HCT116 (cell line): ENCODE results near the gene KRTAP10-1. TPM values are rescaled to one million over a fixed set of nuclear protein-coding genes. Genes with fewer than 3 reads are reported as not detected.

ENCODE experiments used
- ATAC-seq: fragments of 200-7000 bp; cut with Tn5 transposase; 2 replicates; pipeline ENCODE4 v1.9.1; 2020; ENCODE audit warnings: mild to moderate bottlenecking, moderate library complexity
- BruUV-seq: library from RNA; stranded (reverse); fragments of 400-500 nt; replicated peaks from 2 replicates; lab custom pipeline; 2021; lab: Mats Ljungman, UMichigan
- CTCF ChIA-PET: fragments of 300-600 bp; sonication (Branson Sonifier 250); formaldehyde crosslinking; loops from one replicate; lab custom pipeline; 2021; ENCODE audit warnings: antibody characterized with exemption; lab: Charles Lee
- POLR2A ChIA-PET: fragments of 300-600, 350-600 bp; sonication (Branson Sonifier 250); formaldehyde crosslinking; loops from one replicate; lab custom pipeline; 2021; ENCODE audit warnings: antibody characterized with exemption; lab: Charles Lee
- RAD21 ChIA-PET, 2 experiments: fragments of 300-600 bp; sonication (Branson Sonifier 250); formaldehyde crosslinking; loops; one replicate each; lab custom pipeline; 2023; ENCODE audit warnings: low total read pairs in 2 of 2; ENCODE audit not compliant: uncharacterized antibody in 2 of 2, unreplicated experiment in 2 of 2, low non-redundant PET in 1 of 2; lab: Charles Lee
- DNase-seq: peaks from one replicate; pipeline ENCODE4 v3.0.0-alpha.2; 2010; ENCODE audit warnings: low read depth, low spot score
- H2AFZ ChIP-seq: fragments of 200-600 bp; shearing (Covaris generic), sonication (generic); 2 replicates; pipeline ENCODE4 v1.6.1; 2017; ENCODE audit warnings: low read depth, mixed run types, mixed read lengths, antibody characterized with exemption, low read length; ENCODE audit not compliant: poor library complexity, severe bottlenecking
- H3K27ac ChIP-seq: 2 replicates; pipeline ENCODE4 v1.5.1; 2012; ENCODE audit warnings: low read depth, low read length
- H3K27me3 ChIP-seq: fragments of 200-600 bp; sonication (generic); 2 replicates; pipeline ENCODE4 v1.6.1; 2016; ENCODE audit warnings: mixed run types, low read length, mixed read lengths; ENCODE audit not compliant: insufficient read depth
- H3K36me3 ChIP-seq, 2 experiments: fragments of 200-500 bp in 1 of 2; fragments of 200-600 bp in 1 of 2; sonication (Bioruptor generic) in 1 of 2; sonication (generic) in 1 of 2; 2 replicates each; pipeline versions ENCODE4 v1.5.1 to v1.6.1; 2014 to 2016; ENCODE audit warnings: low read length in 2 of 2, inconsistent platforms in 1 of 2, mixed read lengths in 1 of 2, mixed run types in 1 of 2; ENCODE audit not compliant: insufficient read depth in 2 of 2, control insufficient read depth in 1 of 2
- H3K4me1 ChIP-seq, 2 experiments: fragments of 200-600 bp in 1 of 2; sonication (generic) in 1 of 2; 2 replicates each; pipeline versions ENCODE4 v1.5.1 to v1.6.1; 2012 to 2017; ENCODE audit warnings: low read length in 2 of 2, inconsistent platforms in 1 of 2, mild to moderate bottlenecking in 1 of 2, mixed read lengths in 1 of 2, mixed run types in 1 of 2, moderate library complexity in 1 of 2; ENCODE audit not compliant: insufficient read depth in 2 of 2, control insufficient read depth in 1 of 2
- H3K4me2 ChIP-seq: fragments of 200-600 bp; sonication (generic); 2 replicates; pipeline ENCODE4 v1.6.1; 2017; ENCODE audit warnings: mixed run types, low read length, mixed read lengths
- H3K4me3 ChIP-seq, 2 experiments: fragments of 200-600 bp in 1 of 2; sonication (generic) in 1 of 2; replicated peaks in 1 of 2; 2 replicates each; pipeline ENCODE4 v1.5.1; 2011 to 2016; ENCODE audit warnings: low read length in 2 of 2, control low read depth in 1 of 2, low read depth in 1 of 2, mild to moderate bottlenecking in 1 of 2, mixed read lengths in 1 of 2, mixed run types in 1 of 2
- H3K79me2 ChIP-seq: fragments of 200-600 bp; sonication (generic); 2 replicates; pipeline ENCODE4 v1.6.1; 2017; ENCODE audit warnings: mild to moderate bottlenecking, mixed run types, low read length, moderate library complexity, mixed read lengths; ENCODE audit not compliant: insufficient read depth
- H3K9ac ChIP-seq: fragments of 200-600 bp; sonication (generic); 2 replicates; pipeline ENCODE4 v1.6.1; 2016; ENCODE audit warnings: low read length, mixed read lengths
- H3K9me2 ChIP-seq: fragments of 200-600 bp; sonication (generic), shearing (Covaris generic); 2 replicates; pipeline ENCODE4 v1.6.1; 2017; ENCODE audit warnings: mixed run types, mild to moderate bottlenecking, moderate library complexity; ENCODE audit not compliant: insufficient read depth
- H3K9me3 ChIP-seq, 2 experiments: fragments of 200-500 bp in 1 of 2; fragments of 200-600 bp in 1 of 2; sonication (Bioruptor generic) in 1 of 2; sonication (generic) in 1 of 2; 2 replicates each; pipeline ENCODE4 v1.6.1; 2014 to 2017; ENCODE audit warnings: low read length in 2 of 2, mixed read lengths in 2 of 2, inconsistent platforms in 1 of 2, low read depth in 1 of 2, mild to moderate bottlenecking in 1 of 2, mixed run types in 1 of 2, moderate library complexity in 1 of 2; ENCODE audit not compliant: control insufficient read depth in 1 of 2, insufficient read depth in 1 of 2
- H4K20me1 ChIP-seq: fragments of 200-600 bp; sonication (generic), shearing (Covaris generic); 2 replicates; pipeline ENCODE4 v1.6.1; 2017; ENCODE audit warnings: mixed run types, mild to moderate bottlenecking, moderate library complexity; ENCODE audit not compliant: insufficient read depth
- CEBPB ChIP-seq: IDR thresholded peaks from 2 replicates; pipeline ENCODE4 v1.6.1; 2012; ENCODE audit warnings: low read depth
- ELF1 ChIP-seq: IDR thresholded peaks from 2 replicates; pipeline ENCODE4 v1.6.1; 2012; ENCODE audit warnings: low read depth, borderline replicate concordance
- EZH2phosphoT487 ChIP-seq: fragments of 200-600 bp; IDR thresholded peaks from 2 replicates; pipeline ENCODE4 v1.6.1; 2018; ENCODE audit warnings: antibody characterized with exemption, borderline replicate concordance
- MAX ChIP-seq: IDR thresholded peaks from 2 replicates; pipeline ENCODE4 v1.6.1; 2012
- POLR2A ChIP-seq: IDR thresholded peaks from 2 replicates; pipeline ENCODE4 v1.7.0; 2011; ENCODE audit warnings: borderline replicate concordance; ENCODE audit not compliant: insufficient read depth, insufficient read length; ENCODE audit errors: extremely low read depth
- RAD21 ChIP-seq: IDR thresholded peaks from 2 replicates; pipeline ENCODE4 v1.6.1; 2012; ENCODE audit warnings: low read depth, mild to moderate bottlenecking
- REST ChIP-seq: IDR thresholded peaks from 2 replicates; pipeline ENCODE4 v1.6.1; 2012; ENCODE audit warnings: low read depth
- SIN3A ChIP-seq: IDR thresholded peaks from 2 replicates; pipeline ENCODE4 v1.6.1; 2012; ENCODE audit warnings: low read depth
- SP1 ChIP-seq: IDR thresholded peaks from 2 replicates; pipeline ENCODE4 v1.6.1; 2012; ENCODE audit warnings: low read depth
- TCF7L2 ChIP-seq: IDR thresholded peaks from 2 replicates; pipeline ENCODE4 v1.7.0; 2011; ENCODE audit warnings: borderline replicate concordance, inconsistent platforms; ENCODE audit not compliant: insufficient read depth, insufficient read length; ENCODE audit errors: extremely low read depth
- ZBTB33 ChIP-seq: IDR thresholded peaks from 2 replicates; pipeline ENCODE4 v1.6.1; 2011; ENCODE audit warnings: mild to moderate bottlenecking, low read length, moderate library complexity; ENCODE audit not compliant: insufficient replicate concordance; ENCODE audit errors: extremely low read depth
- intact Hi-C: fragments of 100-400 bp; cut with micrococcal nuclease; formaldehyde crosslinking; loops from 2 replicates; pipeline ENCODE4 v1.10.0; 2022
- total RNA-seq: library from RNA; stranded (reverse); gene quantifications from one replicate; pipeline ENCODE4 v1.2.1, GENCODE V29; 2021; ENCODE audit not compliant: unreplicated experiment

Gene KRTAP10-1
- total RNA-seq, 1 experiment from 2014 or later: not detected

GRCh38 chr21:44508711-44509445 lies 31.1 kb downstream of the KRTAP10-1 start:
- BruUV-seq: no TSS peak
- ChIA-PET RAD21 (interaction anchor here in 1 of 2 experiments (0.8 kb wide), 1 partner anchor 87 kb away, joined by 5 read pairs; no protein-coding TSS in a partner anchor), POLR2A (no interaction called here), CTCF (no interaction called here)
- no peaks in the 10 kb centered on the region for H3K9me2 ChIP-seq
- no peak for ATAC-seq
- H3K79me2 ChIP-seq: no peaks in the 10 kb centered on the region
- intact Hi-C loops: no loop called here
- no peak for DNase-seq
- peaks cover 9 to 15% of the 10 kb centered on the region in 2 experiments for H3K4me1 ChIP-seq
- H3K9ac ChIP-seq: no peak overlapping the region
- no peaks in the 10 kb centered on the region for H4K20me1 ChIP-seq
- no peak overlapping the region for H2AFZ ChIP-seq
- H3K27me3 ChIP-seq: no peaks in the 10 kb centered on the region
- no peak overlapping the region for H3K27ac ChIP-seq
- H3K4me2 ChIP-seq: no peak overlapping the region
- no peaks in the 10 kb centered on the region for H3K36me3 ChIP-seq
- no peak overlapping the region for H3K4me3 ChIP-seq
- TF ChIP-seq ELF1: no peak
- TF ChIP-seq POLR2A: no peak
- TF ChIP-seq TCF7L2: no peak
- no peak for TF ChIP-seq CEBPB
- H3K9me3 ChIP-seq: no peaks in the 10 kb centered on the region

- Histone ChIP-seq H3K4me2 (no peak overlapping the region), H4K20me1 (no peaks in the 10 kb centered on the region), H3K36me3 (no peaks in the 10 kb centered on the region), H3K4me3 (no peak overlapping the region), H3K27ac (no peak overlapping the region), H3K27me3 (no peaks in the 10 kb centered on the region), H2AFZ (no peak overlapping the region)
- POLR2A ChIA-PET: no interaction called here
- RAD21 ChIA-PET: no interaction called here
- ATAC-seq: no peak
- TF ChIP-seq RAD21 (no peak), MAX (no peak), SP1 (no peak), SIN3A (no peak), ZBTB33 (no peak), ELF1 (no peak), CEBPB (no peak), EZH2phosphoT487 (no peak), POLR2A (no peak), REST (no peak)
- TF ChIP-seq, all 23 proteins: peak for 0
- intact Hi-C loops: no loop called here
- peaks cover 9 to 15% of the 10 kb centered on the region in 2 experiments for H3K4me1 ChIP-seq
- no TSS peak for BruUV-seq
- H3K9me3 ChIP-seq: no peaks in the 10 kb centered on the region
- no peaks in the 10 kb centered on the region for H3K9me2 ChIP-seq
- no peak for DNase-seq
- CTCF ChIA-PET: no interaction called here
- no peak overlapping the region for H3K9ac ChIP-seq
- no peaks in the 10 kb centered on the region for H3K79me2 ChIP-seq
These were observed 31.6 kb downstream of the KRTAP10-1 start for GRCh38 chr21:44508426-44508710.
